Parathyroid adenoma (tissue), 2 donors: ENCODE results near the gene MAPT.
A peak's percentile ranks its signal among the peaks of the same experiment; 100 is the strongest.
"Not testable (repeated sequence)": the region's sequence is repeated elsewhere in the genome, so short reads cannot be mapped to it uniquely, and the experiment has no call there.

ENCODE experiments used
- H2AFZ ChIP-seq: fragments of 300-600 bp; sonication (generic); one replicate; pipeline ENCODE4 v1.7.0; 2017; ENCODE audit warnings: antibody characterized with exemption, mild to moderate bottlenecking
- H3K27ac ChIP-seq: fragments of 300-600 bp; sonication (generic); one replicate; pipeline ENCODE4 v1.7.0; 2017
- H3K27me3 ChIP-seq: fragments of 300-600 bp; sonication (generic); one replicate; pipeline ENCODE4 v1.7.0; 2017; ENCODE audit warnings: low read length; ENCODE audit not compliant: control insufficient read depth, insufficient read depth
- H3K36me3 ChIP-seq: fragments of 300-600 bp; sonication (generic); one replicate; pipeline ENCODE4 v1.7.0; 2017; ENCODE audit warnings: low read length; ENCODE audit not compliant: control insufficient read depth, insufficient read depth
- H3K4me1 ChIP-seq: fragments of 300-600 bp; sonication (generic); one replicate; pipeline ENCODE4 v1.7.0; 2017; ENCODE audit warnings: control low read depth
- H3K4me2 ChIP-seq: fragments of 300-600 bp; sonication (generic); one replicate; pipeline ENCODE4 v1.7.0; 2017; ENCODE audit warnings: low read length
- H3K4me3 ChIP-seq: fragments of 300-600 bp; sonication (generic); one replicate; pipeline ENCODE4 v1.7.0; 2017; ENCODE audit warnings: low read depth, low read length
- H3K79me2 ChIP-seq: fragments of 300-600 bp; sonication (generic); one replicate; pipeline ENCODE4 v1.7.0; 2017; ENCODE audit warnings: control low read depth
- H3K9ac ChIP-seq: fragments of 300-600 bp; sonication (generic); one replicate; pipeline ENCODE4 v1.7.0; 2017; ENCODE audit warnings: mild to moderate bottlenecking
- H3K9me3 ChIP-seq: fragments of 300-600 bp; sonication (generic); one replicate; pipeline ENCODE4 v1.7.0; 2017; ENCODE audit warnings: low read length; ENCODE audit not compliant: control insufficient read depth
- TF ChIP-seq, protein P1 (sequence below): fragments of 300-600 bp; sonication (generic); IDR thresholded peaks from one replicate; pipeline ENCODE4 v1.7.0; 2017; ENCODE audit warnings: antibody characterized with exemption, mild to moderate bottlenecking
- donor health status: primary hyperparathyroidism.

Gene MAPT

GRCh38 chr17:45936610-45937009, 42.3 kb downstream of the MAPT start:
- Histone ChIP-seq H3K9me3 (no peaks in the 10 kb centered on the region), H3K4me2 (no peak overlapping the region), H3K27ac (no peak overlapping the region), H2AFZ (no peak overlapping the region), H3K79me2 (peaks cover 6% of the 10 kb centered on the region), H3K36me3 (no peaks in the 10 kb centered on the region), H3K27me3 (no peaks in the 10 kb centered on the region), H3K9ac (no peak overlapping the region), H3K4me3 (no peak overlapping the region), H3K4me1 (peaks cover 11% of the 10 kb centered on the region)
- TF ChIP-seq, protein P1, sequence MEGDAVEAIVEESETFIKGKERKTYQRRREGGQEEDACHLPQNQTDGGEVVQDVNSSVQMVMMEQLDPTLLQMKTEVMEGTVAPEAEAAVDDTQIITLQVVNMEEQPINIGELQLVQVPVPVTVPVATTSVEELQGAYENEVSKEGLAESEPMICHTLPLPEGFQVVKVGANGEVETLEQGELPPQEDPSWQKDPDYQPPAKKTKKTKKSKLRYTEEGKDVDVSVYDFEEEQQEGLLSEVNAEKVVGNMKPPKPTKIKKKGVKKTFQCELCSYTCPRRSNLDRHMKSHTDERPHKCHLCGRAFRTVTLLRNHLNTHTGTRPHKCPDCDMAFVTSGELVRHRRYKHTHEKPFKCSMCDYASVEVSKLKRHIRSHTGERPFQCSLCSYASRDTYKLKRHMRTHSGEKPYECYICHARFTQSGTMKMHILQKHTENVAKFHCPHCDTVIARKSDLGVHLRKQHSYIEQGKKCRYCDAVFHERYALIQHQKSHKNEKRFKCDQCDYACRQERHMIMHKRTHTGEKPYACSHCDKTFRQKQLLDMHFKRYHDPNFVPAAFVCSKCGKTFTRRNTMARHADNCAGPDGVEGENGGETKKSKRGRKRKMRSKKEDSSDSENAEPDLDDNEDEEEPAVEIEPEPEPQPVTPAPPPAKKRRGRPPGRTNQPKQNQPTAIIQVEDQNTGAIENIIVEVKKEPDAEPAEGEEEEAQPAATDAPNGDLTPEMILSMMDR = no peak

DNA sequence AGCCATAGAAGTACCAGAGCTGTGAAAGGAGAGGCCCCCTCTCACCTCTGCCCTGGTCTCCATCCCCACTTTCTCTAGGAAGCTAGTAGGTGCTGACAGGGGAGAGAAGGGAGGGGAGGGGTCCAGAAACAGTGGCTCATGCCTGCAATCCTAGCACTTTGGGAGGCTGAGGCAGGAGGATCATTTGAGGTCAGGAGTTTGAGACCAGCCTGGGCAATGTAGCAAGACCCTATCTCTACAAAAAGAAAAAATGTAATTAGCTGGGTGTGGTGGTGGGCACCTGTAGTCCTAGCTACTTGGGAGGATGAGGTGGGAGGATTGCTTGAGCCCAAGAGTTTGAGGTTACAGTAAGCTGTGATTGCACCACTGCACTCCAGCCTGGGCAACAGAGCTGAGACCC, 42.8 kb downstream of the MAPT start:
- H3K9ac ChIP-seq, H2AFZ ChIP-seq, H3K4me2 ChIP-seq, H3K27me3 ChIP-seq, H3K79me2 ChIP-seq, H3K9me3 ChIP-seq, H3K36me3 ChIP-seq, H3K4me3 ChIP-seq, H3K27ac ChIP-seq: not testable (repeated sequence)
- peaks cover 11% of the 10 kb centered on the region for H3K4me1 ChIP-seq

- Histone ChIP-seq H3K79me2 (peaks cover 6% of the 10 kb centered on the region), H3K4me1 (peaks cover 11% of the 10 kb centered on the region), H3K36me3 (no peaks in the 10 kb centered on the region), H3K9me3 (no peaks in the 10 kb centered on the region), H3K27ac (no peak overlapping the region), H3K4me3 (no peak overlapping the region), H3K27me3 (no peaks in the 10 kb centered on the region), H2AFZ (no peak overlapping the region), H3K9ac (no peak overlapping the region), H3K4me2 (no peak overlapping the region)
- TF ChIP-seq, protein P1 = no peak
Observed at GRCh38 chr17:45939395-45939794, 45.0 kb downstream of the MAPT start.

DNA sequence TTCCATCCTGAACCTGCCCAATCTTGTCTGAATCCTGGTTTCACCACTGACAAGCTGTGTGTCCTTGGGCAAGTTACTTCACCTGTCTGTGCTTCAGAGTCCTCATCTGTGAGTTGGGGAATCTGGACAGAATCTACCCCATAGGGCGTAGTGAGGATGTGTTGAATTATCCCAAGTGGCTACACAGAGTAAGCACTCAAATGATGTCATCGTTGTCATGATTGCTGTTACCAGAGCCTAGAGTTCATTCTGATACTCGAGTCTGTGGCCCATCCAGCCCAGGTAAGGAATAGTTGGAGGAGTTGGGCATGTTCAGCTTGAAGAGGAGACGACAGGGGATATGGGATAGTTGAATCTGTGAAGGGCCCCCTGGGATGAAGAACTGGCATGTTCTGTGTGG, 45.9 kb downstream of the MAPT start:
- no peaks in the 10 kb centered on the region for H3K27me3 ChIP-seq
- no peaks in the 10 kb centered on the region for H3K36me3 ChIP-seq
- H3K9me3 ChIP-seq = no peaks in the 10 kb centered on the region
- H3K79me2 ChIP-seq = peaks cover 6% of the 10 kb centered on the region
- TF ChIP-seq, protein P1 = no peak
- no peak overlapping the region for H3K27ac ChIP-seq
- H3K9ac ChIP-seq = peak overlapping the region; percentile 24
- H3K4me3 ChIP-seq = no peak overlapping the region
- H2AFZ ChIP-seq = no peak overlapping the region
- H3K4me2 ChIP-seq = no peak overlapping the region
- peaks cover 11% of the 10 kb centered on the region for H3K4me1 ChIP-seq

DNA sequence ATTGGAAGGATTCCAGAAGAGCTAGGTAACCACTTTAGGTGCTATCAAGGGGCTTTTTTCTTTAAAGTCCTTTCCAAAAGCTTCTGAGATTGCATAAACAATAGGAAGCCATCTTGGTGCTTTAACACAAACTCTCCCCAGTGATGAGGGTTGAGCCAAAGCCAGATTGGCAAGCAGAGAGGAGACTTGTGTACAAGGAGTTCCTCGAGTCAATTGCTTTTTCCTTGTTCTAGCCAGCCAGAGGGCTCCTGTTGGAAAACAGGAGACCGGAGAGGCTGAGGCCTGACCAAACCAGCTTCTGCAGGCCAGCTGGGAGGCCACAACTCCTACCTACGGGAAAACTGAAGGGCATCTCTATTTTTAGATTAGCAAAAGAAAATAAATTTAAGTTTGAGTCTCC, 46.5 kb downstream of the MAPT start:
- H3K4me3 ChIP-seq = no peak overlapping the region
- no peaks in the 10 kb centered on the region for H3K9me3 ChIP-seq
- H3K27ac ChIP-seq = no peak overlapping the region
- H3K36me3 ChIP-seq = no peaks in the 10 kb centered on the region
- TF ChIP-seq, protein P1 = no peak
- H3K9ac ChIP-seq = no peak overlapping the region
- H3K27me3 ChIP-seq = no peaks in the 10 kb centered on the region
- no peak overlapping the region for H3K4me2 ChIP-seq
- peaks cover 11% of the 10 kb centered on the region for H3K4me1 ChIP-seq
- H3K79me2 ChIP-seq = peaks cover 6% of the 10 kb centered on the region
- H2AFZ ChIP-seq = peak overlapping the region; percentile 53
